ENCODE measurements around the gene MRPS5.
"Not testable (repeated sequence)": the region's sequence is repeated elsewhere in the genome, so short reads cannot be mapped to it uniquely, and the experiment has no call there.

MRPS5 gene

GRCh38 chr2:95138702-95139101 lies 17.1 kb upstream of the MRPS5 start:
- no peaks in the 10 kb centered on the region for H3K4me1 ChIP-seq (ENCODE audit: insufficient read depth, low read length)

GRCh38 chr2:95122197-95122551 lies 566 bp upstream of the MRPS5 start:
- Histone ChIP-seq H3K36me3 (ENCODE audit: insufficient read depth, low read length) (peaks cover 7% of the 10 kb centered on the region), H3K9me3 (ENCODE audit: insufficient read depth, low read depth, low read length) (no peaks in the 10 kb centered on the region), H3K27ac (ENCODE audit: low read depth, low read length) (peak overlapping the region; percentile 98; the same call in 1 of the 2 replicates), H3K27me3 (ENCODE audit: insufficient read depth, low read length) (no peaks in the 10 kb centered on the region; the same call in 1 of the 2 replicates), H3K9ac (ENCODE audit: low read depth, low read length) (peak overlapping the region; percentile 100), H3K4me1 (ENCODE audit: insufficient read depth, low read length) (peaks cover 4% of the 10 kb centered on the region; the same call in 1 of the 2 replicates), H3K4me3 (ENCODE audit: low read length) (peak overlapping the region; percentile 100)
- 28% methylated on average over 5 of the region's 5 CpGs for WGBS

More at GRCh38 chr2:95138702-95139101, 17.1 kb upstream of the MRPS5 start:
- H3K27me3 ChIP-seq (ENCODE audit: insufficient read depth, low read length) = no peaks in the 10 kb centered on the region
- H3K9ac ChIP-seq (ENCODE audit: low read depth, low read length) = no peak overlapping the region
- 47% methylated on average over 1 of the region's 1 CpG for WGBS
- H3K9me3 ChIP-seq (ENCODE audit: insufficient read depth, low read depth, low read length) = peaks cover 48% of the 10 kb centered on the region
- no peak overlapping the region for H3K4me3 ChIP-seq (ENCODE audit: low read length)
- no peaks in the 10 kb centered on the region for H3K36me3 ChIP-seq (ENCODE audit: insufficient read depth, low read length)
- no peak overlapping the region for H3K27ac ChIP-seq (ENCODE audit: low read depth, low read length)

GRCh38 chr2:95121093-95121406 lies 558 bp downstream of the MRPS5 start:
- WGBS = 1% methylated on average over 11 of the region's 11 CpGs
- Histone ChIP-seq H3K27me3 (ENCODE audit: insufficient read depth, low read length) (no peaks in the 10 kb centered on the region; the same call in 1 of the 2 replicates), H3K36me3 (ENCODE audit: insufficient read depth, low read length) (peaks cover 15% of the 10 kb centered on the region), H3K9ac (ENCODE audit: low read depth, low read length) (peak overlapping the region; percentile 100), H3K9me3 (ENCODE audit: insufficient read depth, low read depth, low read length) (no peaks in the 10 kb centered on the region), H3K4me3 (ENCODE audit: low read length) (peak overlapping the region; percentile 100), H3K4me1 (ENCODE audit: insufficient read depth, low read length) (peaks cover 4% of the 10 kb centered on the region; the same call in 1 of the 2 replicates), H3K27ac (ENCODE audit: low read depth, low read length) (peak overlapping the region; percentile 98)

GRCh38 chr2:95115418-95115817 lies 6.2 kb downstream of the MRPS5 start:
- H3K27ac ChIP-seq (ENCODE audit: low read depth, low read length) = no peak overlapping the region
- no peaks in the 10 kb centered on the region for H3K27me3 ChIP-seq (ENCODE audit: insufficient read depth, low read length)
- 49% methylated on average over 7 of the region's 7 CpGs for WGBS
- no peak overlapping the region for H3K9ac ChIP-seq (ENCODE audit: low read depth, low read length)
- H3K36me3 ChIP-seq (ENCODE audit: insufficient read depth, low read length) = peaks cover 61% of the 10 kb centered on the region
- no peak overlapping the region for H3K4me3 ChIP-seq (ENCODE audit: low read length)
- H3K9me3 ChIP-seq (ENCODE audit: insufficient read depth, low read depth, low read length) = no peaks in the 10 kb centered on the region
- peaks cover 3% of the 10 kb centered on the region; the same call in 1 of the 2 replicates for H3K4me1 ChIP-seq (ENCODE audit: insufficient read depth, low read length)

GRCh38 chr2:95113464-95113863 lies 8.1 kb downstream of the MRPS5 start:
- H3K4me3 ChIP-seq (ENCODE audit: low read length) = no peak overlapping the region
- peaks cover 2% of the 10 kb centered on the region; the same call in 1 of the 2 replicates for H3K4me1 ChIP-seq (ENCODE audit: insufficient read depth, low read length)
- no peaks in the 10 kb centered on the region for H3K27me3 ChIP-seq (ENCODE audit: insufficient read depth, low read length)
- H3K36me3 ChIP-seq (ENCODE audit: insufficient read depth, low read length) = peaks cover 81% of the 10 kb centered on the region
- no peaks in the 10 kb centered on the region for H3K9me3 ChIP-seq (ENCODE audit: insufficient read depth, low read depth, low read length)
- no peak overlapping the region for H3K27ac ChIP-seq (ENCODE audit: low read depth, low read length)
- WGBS = 97% methylated on average over 6 of the region's 7 CpGs
- no peak overlapping the region for H3K9ac ChIP-seq (ENCODE audit: low read depth, low read length)

DNA sequence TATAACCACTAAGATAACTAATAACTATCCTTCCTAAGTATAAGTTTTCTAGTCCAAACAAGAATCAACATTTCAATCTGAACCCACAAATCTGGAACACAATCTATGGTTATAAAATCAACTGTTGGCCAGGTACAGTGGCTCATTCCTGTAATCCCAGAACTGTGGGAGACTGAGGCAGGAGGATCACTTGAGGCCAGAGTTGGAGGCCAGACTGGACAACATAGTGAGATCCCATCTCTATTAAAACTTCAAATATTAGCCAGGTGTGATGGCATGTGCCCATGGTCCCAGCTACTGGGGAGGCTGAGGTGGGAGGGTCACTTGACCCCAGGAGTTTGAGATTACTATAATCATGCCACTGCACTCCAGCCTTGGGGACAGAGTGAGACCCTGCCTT lies 11.2 kb downstream of the MRPS5 start:
- Histone ChIP-seq H3K4me3 (ENCODE audit: low read length) (no peak overlapping the region), H3K4me1 (ENCODE audit: insufficient read depth, low read length) (no peaks in the 10 kb centered on the region), H3K27me3 (ENCODE audit: insufficient read depth, low read length) (no peaks in the 10 kb centered on the region), H3K9ac (ENCODE audit: low read depth, low read length) (no peak overlapping the region), H3K9me3 (ENCODE audit: insufficient read depth, low read depth, low read length) (no peaks in the 10 kb centered on the region), H3K27ac (ENCODE audit: low read depth, low read length) (no peak overlapping the region), H3K36me3 (ENCODE audit: insufficient read depth, low read length) (peaks cover 94% of the 10 kb centered on the region)

DNA sequence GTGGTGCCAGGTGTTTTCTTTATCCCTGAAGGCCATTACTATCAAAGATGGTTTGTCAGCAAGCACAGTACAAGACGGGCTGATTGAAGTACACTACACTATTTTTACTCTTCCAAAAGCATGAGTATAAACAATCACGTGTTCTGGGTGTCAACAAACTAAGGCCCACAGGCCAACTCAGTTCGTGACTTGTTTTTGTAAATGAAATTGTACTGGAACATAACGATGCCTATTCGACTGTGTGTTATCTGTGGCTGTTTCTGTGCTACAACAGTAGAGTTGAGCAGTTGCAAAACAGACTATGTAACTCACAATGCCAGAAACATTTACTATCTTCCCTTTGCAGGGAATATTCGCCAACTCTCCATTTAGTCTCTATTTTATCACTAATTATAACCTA lies 12.3 kb downstream of the MRPS5 start:
- Histone ChIP-seq H3K36me3 (ENCODE audit: insufficient read depth, low read length) (peaks cover 95% of the 10 kb centered on the region), H3K4me1 (ENCODE audit: insufficient read depth, low read length) (no peaks in the 10 kb centered on the region), H3K27me3 (ENCODE audit: insufficient read depth, low read length) (no peaks in the 10 kb centered on the region), H3K9ac (ENCODE audit: low read depth, low read length) (no peak overlapping the region), H3K9me3 (ENCODE audit: insufficient read depth, low read depth, low read length) (no peaks in the 10 kb centered on the region), H3K4me3 (ENCODE audit: low read length) (no peak overlapping the region), H3K27ac (ENCODE audit: low read depth, low read length) (no peak overlapping the region)
- WGBS = 96% methylated on average over 6 of the region's 6 CpGs

DNA sequence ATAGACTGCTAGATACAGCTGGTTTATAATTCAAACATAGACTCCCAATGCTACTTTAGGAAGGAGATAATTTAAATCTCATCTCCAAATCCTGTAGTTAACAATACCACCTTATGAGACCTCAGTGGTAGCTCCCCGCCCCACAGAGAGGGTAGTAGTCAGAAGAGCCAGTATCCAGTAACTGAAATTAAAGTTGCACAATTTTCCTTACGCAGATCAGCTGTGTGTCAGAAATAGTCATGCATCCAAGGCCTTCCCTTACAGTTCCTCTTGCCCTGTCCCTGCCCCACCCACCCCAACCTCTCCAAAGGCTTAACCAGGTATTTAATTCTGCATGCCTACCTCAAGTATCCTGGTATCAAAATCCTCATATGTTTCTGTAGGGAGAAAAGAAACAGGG lies 15.5 kb downstream of the MRPS5 start:
- 87% methylated on average over 2 of the region's 2 CpGs for WGBS
- no peak overlapping the region for H3K4me3 ChIP-seq (ENCODE audit: low read length)
- H3K36me3 ChIP-seq (ENCODE audit: insufficient read depth, low read length) = peaks cover 98% of the 10 kb centered on the region
- H3K27ac ChIP-seq (ENCODE audit: low read depth, low read length) = no peak overlapping the region
- no peak overlapping the region for H3K9ac ChIP-seq (ENCODE audit: low read depth, low read length)
- H3K9me3 ChIP-seq (ENCODE audit: insufficient read depth, low read depth, low read length) = no peaks in the 10 kb centered on the region
- H3K4me1 ChIP-seq (ENCODE audit: insufficient read depth, low read length) = no peaks in the 10 kb centered on the region
- H3K27me3 ChIP-seq (ENCODE audit: insufficient read depth, low read length) = no peaks in the 10 kb centered on the region

DNA sequence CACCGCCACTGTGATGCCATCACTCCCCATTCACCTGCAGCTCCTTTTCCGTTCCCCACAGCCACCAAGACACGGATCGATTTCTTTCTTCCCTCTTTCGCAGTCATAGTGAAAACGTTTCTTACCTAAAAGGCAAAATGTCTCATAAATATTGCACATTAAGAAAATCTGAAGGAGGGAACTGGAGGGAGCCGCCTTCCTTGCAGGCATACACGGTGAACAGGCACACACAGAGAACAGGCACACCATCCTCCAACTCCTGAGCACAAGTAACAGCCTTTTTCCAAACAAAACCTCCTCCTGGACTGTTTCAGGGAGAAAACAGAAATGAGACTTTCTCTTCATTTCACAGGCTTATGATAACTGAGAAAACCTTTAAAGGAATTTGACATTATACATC lies 17.0 kb downstream of the MRPS5 start:
- Histone ChIP-seq H3K4me3 (ENCODE audit: low read length) (no peak overlapping the region), H3K9ac (ENCODE audit: low read depth, low read length) (no peak overlapping the region), H3K36me3 (ENCODE audit: insufficient read depth, low read length) (peaks cover 97% of the 10 kb centered on the region), H3K9me3 (ENCODE audit: insufficient read depth, low read depth, low read length) (no peaks in the 10 kb centered on the region), H3K27ac (ENCODE audit: low read depth, low read length) (no peak overlapping the region), H3K27me3 (ENCODE audit: insufficient read depth, low read length) (no peaks in the 10 kb centered on the region), H3K4me1 (ENCODE audit: insufficient read depth, low read length) (no peaks in the 10 kb centered on the region)
- whole genome bisulfite sequencing = 96% methylated on average over 8 of the region's 8 CpGs

GRCh38 chr2:95099910-95100309 lies 21.7 kb downstream of the MRPS5 start:
- Histone ChIP-seq H3K4me1 (ENCODE audit: insufficient read depth, low read length) (no peaks in the 10 kb centered on the region), H3K36me3 (ENCODE audit: insufficient read depth, low read length) (peaks cover 61% of the 10 kb centered on the region), H3K9me3 (ENCODE audit: insufficient read depth, low read depth, low read length) (no peaks in the 10 kb centered on the region), H3K9ac (ENCODE audit: low read depth, low read length) (no peak overlapping the region), H3K27ac (ENCODE audit: low read depth, low read length) (no peak overlapping the region), H3K27me3 (ENCODE audit: insufficient read depth, low read length) (no peaks in the 10 kb centered on the region), H3K4me3 (ENCODE audit: low read length) (no peak overlapping the region)
- WGBS = 95% methylated on average over 2 of the region's 2 CpGs

DNA sequence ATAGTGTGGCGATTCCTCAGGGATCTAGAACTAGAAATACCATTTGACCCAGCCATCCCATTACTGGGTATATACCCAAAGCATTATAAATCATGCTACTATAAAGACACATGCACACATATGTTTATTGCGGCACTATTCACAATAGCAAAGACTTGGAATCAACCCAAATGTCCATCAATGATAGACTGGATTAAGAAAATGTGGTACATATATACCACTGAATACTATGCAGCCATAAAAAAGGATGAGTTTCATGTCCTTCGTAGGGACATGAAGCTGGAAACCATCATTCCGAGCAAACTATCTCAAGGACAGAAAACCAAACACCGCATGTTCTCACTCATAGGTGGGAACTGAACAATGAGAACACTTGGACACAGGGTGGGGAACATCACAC lies 23.3 kb downstream of the MRPS5 start:
- H3K27ac ChIP-seq (ENCODE audit: low read depth, low read length); H3K27me3 ChIP-seq (ENCODE audit: insufficient read depth, low read length); H3K9ac ChIP-seq (ENCODE audit: low read depth, low read length); H3K4me3 ChIP-seq (ENCODE audit: low read length); H3K9me3 ChIP-seq (ENCODE audit: insufficient read depth, low read depth, low read length); H3K4me1 ChIP-seq (ENCODE audit: insufficient read depth, low read length): not testable (repeated sequence)
- 93% methylated on average over 4 of the region's 5 CpGs for WGBS
- peaks cover 52% of the 10 kb centered on the region for H3K36me3 ChIP-seq (ENCODE audit: insufficient read depth, low read length)

- no peaks in the 10 kb centered on the region for H3K9me3 ChIP-seq (ENCODE audit: insufficient read depth, low read depth, low read length)
- no peak overlapping the region for H3K9ac ChIP-seq (ENCODE audit: low read depth, low read length)
- H3K27me3 ChIP-seq (ENCODE audit: insufficient read depth, low read length) = no peaks in the 10 kb centered on the region
- peaks cover 7% of the 10 kb centered on the region; the same call in 1 of the 2 replicates for H3K4me1 ChIP-seq (ENCODE audit: insufficient read depth, low read length)
- peaks cover 59% of the 10 kb centered on the region for H3K36me3 ChIP-seq (ENCODE audit: insufficient read depth, low read length)
- H3K27ac ChIP-seq (ENCODE audit: low read depth, low read length) = no peak overlapping the region
- H3K4me3 ChIP-seq (ENCODE audit: low read length) = no peak overlapping the region
- 89% methylated on average over 5 of the region's 6 CpGs for WGBS
These were observed 29.6 kb downstream of the MRPS5 start for GRCh38 chr2:95091885-95092555.
